HL-60 (cell line): ENCODE results near the gene PTPRG.

Experiments
- DNase-seq, 2 experiments: peaks; one replicate each; pipeline ENCODE4 v3.0.0-alpha.2; 2010 to 2020; ENCODE audit warnings: low read depth in 1 of 2, low spot score in 1 of 2
- H3K27ac ChIP-seq: fragments of 250-450 bp; sonication (Bioruptor Pico); replicated peaks from 2 replicates; pipeline ENCODE4 v1.5.1; 2020; ENCODE audit warnings: mild to moderate bottlenecking, moderate library complexity
- H3K27me3 ChIP-seq: fragments of 250-450 bp; sonication (Bioruptor Pico); 2 replicates; pipeline ENCODE4 v1.5.1; 2021; ENCODE audit warnings: mild to moderate bottlenecking, moderate library complexity; ENCODE audit not compliant: insufficient read depth, poor library complexity, severe bottlenecking
- H3K4me3 ChIP-seq: replicated peaks from 2 replicates; pipeline ENCODE4 v1.5.1; 2011; ENCODE audit warnings: mild to moderate bottlenecking, control low read depth, low read length; ENCODE audit not compliant: insufficient read depth
- GABPA ChIP-seq: IDR thresholded peaks from 2 replicates; pipeline ENCODE4 v1.6.1; 2012; ENCODE audit warnings: low read depth
- POLR2AphosphoS5 ChIP-seq: IDR thresholded peaks from 2 replicates; pipeline ENCODE4 v1.6.1; 2012; ENCODE audit warnings: low read depth
- SPI1 ChIP-seq: IDR thresholded peaks from 2 replicates; pipeline ENCODE4 v1.6.1; 2012; ENCODE audit warnings: low read depth, mild to moderate bottlenecking, borderline replicate concordance
- TF ChIP-seq, protein P1 (sequence below): IDR thresholded peaks from one replicate; pipeline ENCODE4 v1.5.1; 2011; ENCODE audit warnings: low read length, control low read depth, inconsistent platforms; ENCODE audit not compliant: insufficient read depth
- TF ChIP-seq, protein P2 (sequence below): IDR thresholded peaks from 2 replicates; pipeline ENCODE4 v1.6.1; 2012; ENCODE audit warnings: low read depth; ENCODE audit not compliant: insufficient replicate concordance

Gene PTPRG

DNA sequence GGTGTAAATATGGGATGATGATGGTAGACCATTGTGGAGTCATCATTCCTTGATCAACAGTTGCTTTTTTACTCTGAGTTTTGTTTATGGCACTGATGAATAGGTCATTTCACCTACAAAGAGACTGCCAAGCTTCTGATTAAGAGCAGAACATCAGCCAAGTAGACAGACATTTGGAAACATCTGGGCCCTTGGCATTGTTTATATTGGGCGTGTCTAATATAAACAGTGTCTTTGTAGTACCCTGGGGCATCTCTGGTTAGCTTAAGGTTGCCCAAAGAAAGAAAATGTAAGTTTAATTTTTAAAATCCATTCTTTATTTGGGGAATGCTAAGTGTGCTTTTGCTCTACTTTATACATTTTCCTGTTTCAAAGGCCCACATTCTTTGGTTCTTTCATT is 435.0 kb downstream of the PTPRG start:
- no peak for DNase-seq
- Histone ChIP-seq H3K4me3 (no peak overlapping the region), H3K27me3 (no peaks in the 10 kb centered on the region), H3K27ac (no peak overlapping the region)
- TF ChIP-seq GABPA = no peak
- no peak for TF ChIP-seq SPI1
- TF ChIP-seq, protein P1, sequence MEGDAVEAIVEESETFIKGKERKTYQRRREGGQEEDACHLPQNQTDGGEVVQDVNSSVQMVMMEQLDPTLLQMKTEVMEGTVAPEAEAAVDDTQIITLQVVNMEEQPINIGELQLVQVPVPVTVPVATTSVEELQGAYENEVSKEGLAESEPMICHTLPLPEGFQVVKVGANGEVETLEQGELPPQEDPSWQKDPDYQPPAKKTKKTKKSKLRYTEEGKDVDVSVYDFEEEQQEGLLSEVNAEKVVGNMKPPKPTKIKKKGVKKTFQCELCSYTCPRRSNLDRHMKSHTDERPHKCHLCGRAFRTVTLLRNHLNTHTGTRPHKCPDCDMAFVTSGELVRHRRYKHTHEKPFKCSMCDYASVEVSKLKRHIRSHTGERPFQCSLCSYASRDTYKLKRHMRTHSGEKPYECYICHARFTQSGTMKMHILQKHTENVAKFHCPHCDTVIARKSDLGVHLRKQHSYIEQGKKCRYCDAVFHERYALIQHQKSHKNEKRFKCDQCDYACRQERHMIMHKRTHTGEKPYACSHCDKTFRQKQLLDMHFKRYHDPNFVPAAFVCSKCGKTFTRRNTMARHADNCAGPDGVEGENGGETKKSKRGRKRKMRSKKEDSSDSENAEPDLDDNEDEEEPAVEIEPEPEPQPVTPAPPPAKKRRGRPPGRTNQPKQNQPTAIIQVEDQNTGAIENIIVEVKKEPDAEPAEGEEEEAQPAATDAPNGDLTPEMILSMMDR = no peak
- TF ChIP-seq POLR2AphosphoS5 = no peak
- TF ChIP-seq, protein P2, sequence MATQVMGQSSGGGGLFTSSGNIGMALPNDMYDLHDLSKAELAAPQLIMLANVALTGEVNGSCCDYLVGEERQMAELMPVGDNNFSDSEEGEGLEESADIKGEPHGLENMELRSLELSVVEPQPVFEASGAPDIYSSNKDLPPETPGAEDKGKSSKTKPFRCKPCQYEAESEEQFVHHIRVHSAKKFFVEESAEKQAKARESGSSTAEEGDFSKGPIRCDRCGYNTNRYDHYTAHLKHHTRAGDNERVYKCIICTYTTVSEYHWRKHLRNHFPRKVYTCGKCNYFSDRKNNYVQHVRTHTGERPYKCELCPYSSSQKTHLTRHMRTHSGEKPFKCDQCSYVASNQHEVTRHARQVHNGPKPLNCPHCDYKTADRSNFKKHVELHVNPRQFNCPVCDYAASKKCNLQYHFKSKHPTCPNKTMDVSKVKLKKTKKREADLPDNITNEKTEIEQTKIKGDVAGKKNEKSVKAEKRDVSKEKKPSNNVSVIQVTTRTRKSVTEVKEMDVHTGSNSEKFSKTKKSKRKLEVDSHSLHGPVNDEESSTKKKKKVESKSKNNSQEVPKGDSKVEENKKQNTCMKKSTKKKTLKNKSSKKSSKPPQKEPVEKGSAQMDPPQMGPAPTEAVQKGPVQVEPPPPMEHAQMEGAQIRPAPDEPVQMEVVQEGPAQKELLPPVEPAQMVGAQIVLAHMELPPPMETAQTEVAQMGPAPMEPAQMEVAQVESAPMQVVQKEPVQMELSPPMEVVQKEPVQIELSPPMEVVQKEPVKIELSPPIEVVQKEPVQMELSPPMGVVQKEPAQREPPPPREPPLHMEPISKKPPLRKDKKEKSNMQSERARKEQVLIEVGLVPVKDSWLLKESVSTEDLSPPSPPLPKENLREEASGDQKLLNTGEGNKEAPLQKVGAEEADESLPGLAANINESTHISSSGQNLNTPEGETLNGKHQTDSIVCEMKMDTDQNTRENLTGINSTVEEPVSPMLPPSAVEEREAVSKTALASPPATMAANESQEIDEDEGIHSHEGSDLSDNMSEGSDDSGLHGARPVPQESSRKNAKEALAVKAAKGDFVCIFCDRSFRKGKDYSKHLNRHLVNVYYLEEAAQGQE = no peak

DNA sequence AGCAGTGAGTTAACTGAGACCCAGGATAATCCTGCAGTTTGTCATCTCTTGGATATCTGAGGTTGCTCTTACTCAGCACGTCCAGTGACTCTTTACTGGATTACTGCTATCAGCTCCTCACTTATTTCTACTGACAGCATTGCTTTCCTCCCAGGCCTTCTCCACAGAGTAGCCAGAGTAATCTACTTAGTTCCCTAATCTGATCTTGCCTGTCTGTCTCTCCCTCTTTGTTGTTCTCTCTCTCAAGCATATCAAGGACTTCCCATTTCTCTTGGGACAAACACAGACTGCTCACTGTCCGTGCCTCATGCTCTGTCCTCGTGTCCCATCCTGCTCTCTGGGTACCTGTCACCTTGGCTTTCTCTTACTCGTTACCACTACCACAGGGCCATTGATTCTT is 435.7 kb downstream of the PTPRG start:
- DNase-seq = no peak
- no peak for TF ChIP-seq GABPA
- TF ChIP-seq POLR2AphosphoS5 = no peak
- TF ChIP-seq SPI1 = no peak
- TF ChIP-seq, protein P2 = no peak
- TF ChIP-seq, protein P1 = no peak

DNA sequence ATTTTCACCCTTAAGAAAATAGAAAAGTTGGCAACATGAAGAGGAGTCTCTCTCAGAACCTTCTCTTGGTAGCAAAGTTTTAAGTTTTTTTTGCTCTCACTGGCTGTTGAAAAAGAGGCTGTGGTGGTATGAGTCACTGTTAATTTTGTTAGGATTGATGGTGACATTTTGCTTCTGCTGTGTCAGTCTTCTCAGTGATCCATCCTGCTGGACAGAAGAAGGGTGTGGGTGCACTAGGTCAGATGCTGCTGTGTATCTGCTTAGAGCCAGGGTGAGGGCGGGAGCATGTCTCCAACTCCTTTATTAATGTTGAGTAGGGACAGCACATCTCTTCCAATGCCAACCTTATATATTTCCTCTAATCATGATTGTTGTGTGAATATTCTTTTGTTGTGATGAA is 442.5 kb downstream of the PTPRG start:
- H3K27me3 ChIP-seq = no peaks in the 10 kb centered on the region
- TF ChIP-seq SPI1 = no peak
- no peak overlapping the region for H3K27ac ChIP-seq
- no peak overlapping the region for H3K4me3 ChIP-seq
- DNase-seq = no peak

More for the DNA sequence above, 435.7 kb downstream of the PTPRG start:
- no peaks in the 10 kb centered on the region for H3K27me3 ChIP-seq
- H3K27ac ChIP-seq = no peak overlapping the region
- H3K4me3 ChIP-seq = no peak overlapping the region

DNA sequence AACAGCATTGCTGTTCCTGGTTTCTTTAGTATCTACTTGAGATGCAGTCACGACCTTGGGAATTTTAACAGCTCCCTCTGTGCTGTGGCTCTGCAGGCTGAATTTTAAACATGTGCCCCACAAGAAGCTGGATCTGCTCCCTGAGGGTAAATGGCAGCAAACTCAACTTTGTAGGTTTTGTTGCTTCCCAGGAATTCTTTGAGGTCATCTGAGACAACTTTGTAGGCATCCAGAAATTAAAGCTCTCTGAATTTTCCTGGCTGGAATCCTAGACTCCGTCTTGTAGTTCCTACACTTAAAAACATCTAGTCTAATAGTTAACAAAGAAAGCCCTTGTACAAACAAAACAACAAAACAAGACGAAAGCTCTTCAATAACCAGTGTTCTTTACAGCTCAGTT is 445.7 kb downstream of the PTPRG start:
- no peak for DNase-seq
- Histone ChIP-seq H3K27me3 (no peaks in the 10 kb centered on the region), H3K27ac (no peak overlapping the region), H3K4me3 (no peak overlapping the region)
- TF ChIP-seq POLR2AphosphoS5 = no peak
- no peak for TF ChIP-seq SPI1
- no peak for TF ChIP-seq GABPA
- TF ChIP-seq, protein P2 = no peak
- TF ChIP-seq, protein P1 = no peak
